Endometrium (tissue), 2 donors: ENCODE measurements around the gene SLC6A13.
"Not testable (repeated sequence)": the region's sequence is repeated elsewhere in the genome, so short reads cannot be mapped to it uniquely, and the experiment has no call there.

Experiments used
- FAIRE-seq: peaks from 2 replicates; lab custom pipeline; 2012; peaks lifted over from hg19 to GRCh38; lab: Jason Lieb, UNC
- donor health status: control.
- donor health status: control.

SLC6A13 gene

DNA sequence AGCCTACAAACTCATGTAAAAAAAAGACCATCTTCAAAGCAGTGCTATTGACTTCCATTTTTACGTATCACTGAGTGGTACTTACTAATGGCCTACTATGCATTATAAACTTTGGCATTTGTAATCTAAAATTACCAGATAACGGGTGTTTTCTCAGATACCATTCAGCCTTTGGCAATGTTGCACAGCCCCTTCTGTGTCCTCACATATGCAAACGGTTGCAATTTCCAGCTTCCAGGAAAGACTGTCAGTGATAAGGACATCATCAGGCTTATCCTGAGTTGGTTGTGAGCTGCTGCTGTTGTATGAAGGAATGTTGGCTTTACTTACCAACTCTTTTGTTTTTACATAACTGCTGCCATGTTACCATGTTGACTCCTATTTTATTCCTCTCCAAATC, 1.6 kb upstream of the SLC6A13 start:
- FAIRE-seq: no peak

- FAIRE-seq: no peak
Measured at GRCh38 chr12:263574-263973, 938 bp upstream of the SLC6A13 start.

DNA sequence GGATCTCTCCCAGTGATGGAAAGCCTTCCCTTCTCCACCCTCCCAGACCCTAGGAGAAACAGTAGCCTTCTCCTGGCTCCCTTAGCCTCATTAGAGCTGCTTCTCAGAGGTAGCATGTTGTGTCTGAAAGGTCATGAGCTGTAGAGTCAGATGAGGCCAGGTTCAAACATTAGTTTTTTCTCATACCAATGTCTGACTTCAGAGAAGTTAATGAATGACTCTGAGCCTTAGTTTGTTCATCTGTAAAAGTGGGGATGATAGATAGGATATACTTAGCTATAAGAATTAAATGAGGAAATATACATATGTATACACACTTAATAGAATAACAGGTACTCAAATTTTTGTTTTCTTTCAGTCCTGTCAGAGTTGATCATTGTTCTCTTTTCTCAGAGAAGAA, 523 bp downstream of the SLC6A13 start:
- no peak for FAIRE-seq

DNA sequence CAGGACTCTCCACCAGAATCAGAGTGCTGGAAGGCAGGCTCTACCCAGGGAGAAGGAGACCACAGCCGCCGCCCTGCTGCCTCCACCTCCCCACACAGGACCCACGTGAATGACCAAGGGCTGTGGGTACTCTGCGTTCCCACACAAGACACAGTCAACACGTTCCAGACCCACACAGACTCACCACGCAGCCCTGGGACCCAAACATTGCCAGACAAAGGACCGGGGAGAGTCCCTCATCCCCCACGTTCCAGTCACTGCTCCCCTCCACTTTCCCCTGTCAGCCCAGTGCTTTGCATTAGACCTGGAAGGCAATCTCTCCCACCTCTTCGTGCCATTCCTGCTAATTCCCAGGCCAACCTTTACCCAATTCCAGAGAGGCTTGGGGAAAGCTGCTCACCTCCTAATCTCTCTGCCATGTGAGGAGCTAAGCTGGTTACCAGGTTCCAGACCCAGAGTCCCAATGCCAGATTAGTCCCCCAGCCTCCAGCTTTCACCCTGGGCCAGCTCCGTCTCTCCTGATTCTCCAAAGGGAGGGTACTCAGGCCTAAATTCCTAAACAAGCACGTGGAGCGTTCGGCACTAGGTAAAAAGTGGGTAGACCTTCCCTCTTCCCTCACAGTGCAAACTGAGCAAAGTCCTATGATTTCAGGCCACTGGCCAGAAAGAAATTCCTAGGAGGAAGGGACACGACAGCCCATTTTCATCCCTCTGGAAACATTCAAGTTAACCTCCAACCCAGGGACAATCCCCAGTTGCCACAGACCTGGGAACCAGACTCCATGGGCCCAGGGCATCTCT, 4.9 kb downstream of the SLC6A13 start:
- no peak for FAIRE-seq

- no peak for FAIRE-seq
Measured at GRCh38 chr12:256958-257357, 5.7 kb downstream of the SLC6A13 start.

DNA sequence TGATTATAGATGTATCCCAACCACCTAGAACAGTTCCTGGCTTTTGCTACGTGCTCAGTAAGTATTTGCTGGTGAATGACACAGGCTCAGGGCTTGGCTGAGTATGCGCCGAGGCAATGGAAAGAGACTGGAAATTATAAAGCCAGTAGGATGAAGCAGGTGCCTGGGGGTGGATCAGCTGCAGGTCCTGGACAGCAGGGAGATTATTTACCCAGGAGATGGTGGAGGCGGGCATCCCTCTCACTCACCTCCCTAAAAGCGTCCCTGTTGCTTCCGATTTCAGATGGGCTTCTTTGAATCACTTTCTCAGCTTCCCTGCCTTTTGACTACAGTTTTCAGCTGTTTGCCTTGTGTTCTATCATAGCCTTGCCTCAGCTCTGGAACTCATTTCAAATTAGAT, 6.4 kb downstream of the SLC6A13 start:
- no peak for FAIRE-seq

DNA sequence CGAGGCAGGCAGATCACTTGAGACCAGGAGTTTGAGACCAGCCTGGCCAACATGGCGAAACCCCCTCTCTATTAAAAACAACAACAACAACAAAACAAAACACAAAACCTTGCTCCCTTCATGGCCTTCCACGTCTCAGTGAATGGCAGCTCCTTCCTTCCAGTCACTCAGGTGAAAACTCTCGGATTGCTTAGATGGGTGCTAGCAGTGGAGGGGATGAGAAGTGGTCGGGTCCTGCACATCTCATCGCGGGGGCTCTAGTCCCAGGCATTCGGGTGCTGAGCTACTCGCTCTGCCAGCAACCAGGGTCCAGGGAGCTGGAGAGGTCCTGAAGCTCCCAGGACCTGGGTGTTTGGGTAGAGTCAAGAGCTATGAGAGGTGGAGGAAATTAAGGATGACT, 7.7 kb downstream of the SLC6A13 start:
- FAIRE-seq: no peak

DNA sequence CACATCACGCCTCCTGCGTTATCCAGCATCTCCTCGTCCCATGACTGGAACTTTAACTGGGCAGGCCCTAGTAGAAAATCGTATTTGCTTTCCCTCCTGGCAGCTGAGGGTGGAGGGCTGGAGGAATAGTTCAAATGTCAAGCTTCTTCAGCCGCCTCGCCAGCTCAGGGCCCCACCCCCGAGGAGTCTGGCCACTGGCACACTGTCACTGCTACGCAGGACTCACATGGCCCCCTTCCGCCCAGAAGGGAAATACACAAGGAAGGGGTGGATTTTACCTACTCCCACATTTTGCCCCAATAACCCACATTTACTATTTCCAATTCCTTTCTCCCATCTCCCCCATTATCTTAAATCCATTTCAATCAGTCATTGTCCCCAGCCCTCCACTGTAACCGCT, 8.6 kb downstream of the SLC6A13 start:
- no peak for FAIRE-seq

DNA sequence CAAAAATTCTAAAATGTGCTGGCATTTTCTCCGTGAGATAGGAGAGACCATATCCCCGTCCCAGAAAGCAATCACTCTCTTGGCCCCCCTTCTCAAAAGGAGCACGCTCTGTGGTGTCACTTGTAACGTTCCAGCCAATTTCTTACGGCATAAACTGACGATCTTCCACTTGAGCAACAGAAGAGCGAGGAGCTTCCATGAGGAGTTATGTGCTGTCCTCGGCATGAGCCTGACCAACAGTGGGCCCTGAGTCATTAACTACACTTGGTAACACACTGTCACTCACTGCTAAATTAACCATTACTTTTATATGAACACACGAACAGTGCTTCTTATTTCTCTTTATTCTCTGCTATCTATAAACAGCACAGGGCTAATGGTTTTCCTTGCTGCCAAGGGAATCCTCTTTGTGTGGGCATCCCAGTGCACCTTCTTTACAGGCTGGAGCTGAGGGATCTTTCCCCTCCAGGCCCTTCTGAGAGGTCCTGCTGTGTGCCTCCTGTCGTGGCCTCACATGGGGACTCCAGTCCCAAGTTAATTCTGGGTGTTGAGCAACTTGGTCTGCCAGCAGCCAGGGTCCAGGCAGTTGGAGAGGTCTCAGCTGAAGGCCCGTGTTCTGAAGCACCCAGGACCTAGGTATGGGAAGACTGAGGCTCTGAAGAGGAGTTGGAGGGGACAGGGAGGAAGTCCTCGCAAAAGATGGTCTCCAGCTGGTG, 9.4 kb downstream of the SLC6A13 start:
- FAIRE-seq: no peak

GRCh38 chr12:252636-253035, 10.0 kb downstream of the SLC6A13 start:
- FAIRE-seq: no peak

- no peak for FAIRE-seq
Measured at GRCh38 chr12:247271-247670, 15.4 kb downstream of the SLC6A13 start.

- no peak for FAIRE-seq
Measured at GRCh38 chr12:243381-243780, 19.3 kb downstream of the SLC6A13 start.

- no peak for FAIRE-seq
Measured at GRCh38 chr12:242496-242895, 20.1 kb downstream of the SLC6A13 start.

DNA sequence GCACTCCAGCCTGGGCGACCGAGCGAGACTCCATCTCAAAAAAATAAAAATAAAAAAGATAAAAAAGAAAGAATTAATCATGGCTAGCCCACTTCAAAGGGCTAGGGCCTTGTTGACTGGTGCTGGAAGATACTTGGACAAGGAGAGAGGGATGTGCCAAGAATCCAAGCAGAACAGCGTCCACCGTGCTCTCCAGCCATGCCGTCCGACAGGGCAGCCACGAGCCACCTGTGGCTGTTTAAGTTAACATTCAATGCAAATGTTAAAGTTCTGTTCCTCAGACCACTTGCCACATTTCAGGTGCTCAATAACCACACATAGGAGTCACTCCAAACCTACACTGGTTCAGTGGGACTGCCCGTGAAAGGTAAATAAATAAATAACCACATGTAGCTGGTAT, 21.4 kb downstream of the SLC6A13 start:
- no peak for FAIRE-seq

DNA sequence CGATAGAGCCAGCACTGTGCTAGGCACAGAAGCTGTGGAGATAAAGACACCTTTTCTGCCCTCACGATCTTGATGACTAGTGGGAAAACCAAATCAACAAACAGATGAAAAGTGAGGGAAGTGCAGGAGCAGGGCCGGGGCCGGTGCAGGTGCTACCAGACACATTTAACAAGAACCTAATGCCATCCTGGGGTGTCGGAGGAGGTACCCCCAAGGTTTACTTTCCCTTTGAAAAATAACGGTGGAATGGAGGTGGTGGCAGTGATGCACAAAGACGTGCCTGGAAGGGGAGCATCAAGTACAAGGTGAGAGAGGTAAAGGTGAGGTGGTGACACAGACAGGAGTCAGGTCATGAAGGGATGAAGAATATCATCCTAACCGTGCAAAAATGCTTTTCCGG, 22.1 kb downstream of the SLC6A13 start:
- no peak for FAIRE-seq

- FAIRE-seq: no peak
Measured at GRCh38 chr12:238736-239398, 23.8 kb downstream of the SLC6A13 start.

DNA sequence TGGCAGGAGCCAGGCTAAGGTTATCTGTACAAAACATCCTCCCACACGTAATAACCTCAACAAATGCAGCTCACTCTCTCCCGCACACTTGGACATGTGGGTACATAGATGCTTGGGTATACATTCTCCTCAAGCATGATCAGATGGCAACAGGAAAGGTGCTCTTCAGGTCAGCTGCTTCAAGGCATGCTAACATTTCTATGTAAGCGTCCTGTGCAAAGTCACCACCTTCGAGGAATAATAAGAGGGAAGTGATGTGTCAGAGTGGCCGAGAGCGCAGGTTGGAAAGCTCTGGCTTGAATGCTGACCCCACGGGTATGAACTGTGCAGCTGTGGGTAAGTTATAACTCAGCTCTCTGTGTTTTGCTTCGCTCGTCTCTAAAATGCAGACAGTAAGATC, 24.5 kb downstream of the SLC6A13 start:
- no peak for FAIRE-seq

DNA sequence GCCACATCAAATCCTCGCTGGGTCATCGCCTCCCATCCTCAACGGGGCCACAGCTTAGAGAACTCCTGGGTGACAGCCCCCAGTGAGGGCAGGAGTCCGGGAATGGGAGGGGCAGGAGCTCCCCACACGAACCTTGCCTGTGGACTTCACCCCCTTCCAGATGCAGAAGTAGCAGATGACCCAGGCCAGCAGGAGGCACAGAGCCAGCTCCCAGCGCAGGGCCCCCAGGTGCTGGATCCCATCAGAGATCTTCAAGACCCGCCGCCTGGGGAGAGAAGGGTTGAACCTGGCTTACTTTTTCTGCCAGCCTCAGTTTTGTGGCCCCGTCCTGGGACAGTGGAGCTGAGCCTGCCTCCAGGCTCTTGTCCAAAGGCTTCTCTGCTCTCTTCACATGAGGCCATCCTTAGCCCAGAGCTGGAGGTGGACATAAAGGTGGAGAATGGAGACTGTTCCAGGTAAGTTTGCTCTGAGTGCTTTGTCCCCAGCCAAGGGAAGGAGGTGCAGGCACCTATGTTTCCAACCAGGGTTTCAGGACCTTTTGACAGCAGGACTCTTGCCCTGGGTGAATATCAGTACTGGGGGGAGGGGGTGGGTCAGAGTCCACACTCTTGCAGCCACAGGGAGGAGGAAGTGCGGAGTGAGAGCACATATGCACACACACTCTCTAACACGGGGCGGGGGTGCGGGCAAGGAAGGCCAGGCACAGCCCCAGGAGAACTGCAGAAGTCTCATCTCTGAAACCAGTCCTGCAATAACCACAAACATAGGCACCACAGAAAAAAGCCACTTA, 25.4 kb downstream of the SLC6A13 start:
- no peak for FAIRE-seq

DNA sequence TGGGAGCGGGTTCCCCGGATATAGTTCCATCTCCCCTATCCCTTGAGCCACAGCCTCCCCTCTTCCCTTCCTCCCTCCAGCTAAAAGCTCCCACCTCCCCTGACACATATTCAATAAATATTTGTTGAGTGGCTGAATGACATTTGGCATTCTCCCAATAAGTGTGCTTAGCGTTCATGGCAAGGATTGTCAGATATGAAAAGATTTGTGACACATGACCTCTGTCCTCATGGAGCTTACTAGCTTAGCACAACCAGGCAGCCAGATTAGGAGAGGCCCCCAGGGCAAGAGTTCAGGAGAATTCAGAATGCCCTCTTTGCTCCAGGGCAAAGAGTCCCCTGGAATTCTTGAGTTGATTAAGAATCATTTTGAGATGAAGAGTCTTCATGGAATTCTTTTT, 26.2 kb downstream of the SLC6A13 start:
- no peak for FAIRE-seq

- FAIRE-seq: not testable (repeated sequence)
Measured at GRCh38 chr12:235967-236366, 26.7 kb downstream of the SLC6A13 start.

DNA sequence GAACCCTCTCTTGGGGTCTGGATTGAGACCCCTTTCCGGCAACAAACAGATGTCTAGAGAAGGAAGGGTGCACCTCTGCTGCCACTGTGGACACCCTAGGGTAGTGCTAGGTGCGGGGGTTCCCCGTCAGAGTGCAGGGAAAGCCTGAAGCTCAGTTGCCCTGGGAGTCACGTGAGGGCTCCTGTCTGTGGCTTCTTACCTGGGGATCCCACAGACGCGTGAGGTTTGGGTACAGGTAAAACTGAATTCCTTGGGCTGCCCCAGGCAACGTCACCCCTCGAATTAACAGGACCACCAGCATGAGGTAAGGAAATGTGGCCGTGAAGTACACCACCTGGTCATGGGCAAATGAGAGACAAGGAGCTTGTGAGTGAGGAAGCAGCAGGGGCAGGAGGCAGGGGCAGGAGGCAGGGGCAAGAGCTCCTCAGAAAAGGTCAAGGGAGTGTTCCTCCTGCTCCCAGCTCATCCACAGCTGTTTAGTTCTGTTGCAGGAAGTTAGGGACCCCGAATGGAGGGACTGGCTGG, 27.7 kb downstream of the SLC6A13 start:
- no peak for FAIRE-seq

- FAIRE-seq: no peak
Measured at GRCh38 chr12:234019-234418, 28.6 kb downstream of the SLC6A13 start.
